D341Med (cell line): ENCODE data around the gene NFATC2.

Experiments
- DNase-seq: peaks from one replicate; pipeline ENCODE4 v3.0.0; 2012; ENCODE audit warnings: low spot score

NFATC2 gene

GRCh38 chr20:51450984-51451383 lies 91.5 kb downstream of the NFATC2 start:
- no peak for DNase-seq

- no peak for DNase-seq
Measured at GRCh38 chr20:51450221-51450712, 92.3 kb downstream of the NFATC2 start.

DNA sequence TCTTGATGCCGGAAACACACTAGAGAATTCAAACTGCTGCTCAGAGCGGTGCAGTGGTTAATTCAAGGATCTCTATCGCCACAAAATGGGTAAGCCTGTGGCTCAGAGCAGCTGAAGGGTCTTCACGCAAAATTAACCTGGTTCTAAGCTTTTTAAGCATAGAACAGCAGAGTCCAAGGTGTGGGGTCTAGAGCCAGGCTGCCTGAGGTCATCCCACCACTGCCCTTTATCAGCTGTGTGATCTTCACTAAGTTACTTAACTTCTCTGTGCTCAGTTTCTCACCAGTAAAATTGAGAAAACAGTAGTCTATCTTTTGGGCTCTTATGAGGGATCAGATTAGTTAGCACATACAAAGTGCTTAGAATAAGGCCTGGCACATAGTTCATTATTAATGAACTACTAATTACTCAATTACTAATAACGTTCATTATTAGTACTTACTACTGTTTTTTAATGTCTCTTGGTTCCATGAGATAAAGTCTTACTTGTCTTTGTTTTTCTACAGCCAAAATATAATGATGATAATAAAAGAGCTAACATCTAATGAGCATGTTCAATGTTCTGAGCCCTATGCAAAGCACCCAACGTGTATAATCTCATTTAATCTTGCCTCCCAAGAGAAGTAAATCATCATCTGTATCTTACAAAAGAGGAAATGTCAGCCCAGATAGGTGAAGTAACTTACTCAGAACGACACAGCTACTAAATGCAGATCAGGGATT lies 92.9 kb downstream of the NFATC2 start:
- no peak for DNase-seq

- no peak for DNase-seq
Measured at GRCh38 chr20:51447765-51448148, 94.8 kb downstream of the NFATC2 start.

- DNase-seq: no peak
Measured at GRCh38 chr20:51447097-51447764, 95.3 kb downstream of the NFATC2 start.

- DNase-seq: no peak
Measured at GRCh38 chr20:51446656-51447055, 95.9 kb downstream of the NFATC2 start.

GRCh38 chr20:51446230-51446629 lies 96.3 kb downstream of the NFATC2 start:
- DNase-seq: no peak

DNA sequence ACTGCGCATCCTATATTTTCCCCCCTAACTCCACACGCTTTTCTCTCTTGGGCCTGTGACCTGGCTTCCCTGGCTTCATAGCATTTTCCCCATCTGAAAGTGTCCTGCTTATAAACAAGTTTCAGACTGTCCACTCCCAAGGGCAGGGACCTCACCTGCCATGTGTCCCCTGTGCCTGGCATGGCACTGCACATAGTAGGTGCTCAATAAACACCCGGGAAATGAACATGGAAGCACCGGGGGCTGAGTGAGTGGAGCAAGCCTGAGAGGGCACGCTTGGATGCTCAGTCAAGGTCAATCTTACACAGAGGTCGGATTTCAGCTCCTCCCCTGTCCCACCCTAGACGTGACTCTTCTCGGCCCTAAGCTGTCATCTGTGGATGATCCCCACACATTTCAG lies 96.9 kb downstream of the NFATC2 start:
- no peak for DNase-seq

DNA sequence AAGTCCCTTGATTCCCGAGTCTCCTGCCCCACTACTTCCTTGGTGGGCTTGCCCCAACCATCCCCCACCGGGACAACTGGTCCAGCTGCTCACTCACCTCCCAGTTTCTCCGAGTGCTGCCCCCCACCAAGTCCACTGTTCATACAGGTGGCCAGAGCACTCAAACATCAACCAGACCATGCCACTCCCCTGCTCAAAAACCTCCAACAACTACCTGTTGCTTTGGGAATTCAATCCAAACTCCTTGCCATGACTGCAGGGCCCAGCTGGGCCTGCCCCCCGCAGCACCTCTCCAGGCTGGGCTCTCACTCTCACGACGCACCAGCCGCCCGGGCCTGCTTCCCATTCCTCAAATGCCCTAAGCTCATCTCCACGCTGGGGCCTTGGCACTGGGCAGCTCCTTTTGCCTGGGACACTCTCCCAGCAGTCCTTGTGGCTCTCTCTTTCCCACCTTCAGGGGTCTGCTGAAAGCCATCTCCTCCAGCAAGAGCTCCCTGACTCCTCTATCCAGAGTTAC lies 97.5 kb downstream of the NFATC2 start:
- no peak for DNase-seq

DNA sequence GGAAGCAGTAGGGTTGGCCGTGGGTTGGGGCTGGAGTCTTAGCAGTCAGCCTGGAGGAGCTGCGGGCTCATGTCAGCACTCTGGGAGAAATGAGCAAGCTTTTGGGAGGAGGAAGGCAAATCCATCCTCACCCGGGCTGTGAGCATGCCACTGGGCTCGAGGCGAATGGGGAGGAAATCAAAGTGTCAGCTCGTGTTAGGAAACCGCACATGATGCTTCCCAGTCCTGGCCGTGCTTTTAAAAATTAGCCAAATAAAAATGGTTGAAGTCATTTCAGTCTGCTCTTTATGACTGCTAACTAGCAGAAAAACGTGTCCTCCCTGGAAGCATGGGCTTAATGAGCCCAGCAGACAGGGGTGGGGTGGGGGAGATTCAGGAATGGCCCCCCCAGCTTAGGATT lies 98.1 kb downstream of the NFATC2 start:
- DNase-seq: no peak

DNA sequence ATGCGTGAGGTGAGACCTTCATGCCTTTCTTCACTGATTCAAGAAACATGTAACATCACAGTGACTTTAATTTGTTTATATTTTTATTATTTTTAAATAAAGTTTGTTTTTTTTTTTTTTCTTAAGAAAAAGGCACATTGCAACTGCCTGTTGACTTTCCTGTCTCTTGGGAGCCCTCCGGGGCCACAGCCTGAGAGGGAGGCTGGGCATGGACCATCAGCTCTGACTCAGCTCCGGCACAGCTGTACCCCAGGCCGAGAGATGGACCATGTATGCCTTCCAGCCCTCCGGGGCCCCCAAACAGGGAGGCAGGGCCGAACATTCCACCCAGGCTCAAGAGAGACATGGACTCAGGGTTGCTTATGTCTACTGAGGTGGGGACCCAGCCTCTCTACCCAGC lies 99.9 kb downstream of the NFATC2 start:
- DNase-seq: no peak

GRCh38 chr20:51440589-51440988 lies 101.9 kb downstream of the NFATC2 start:
- no peak for DNase-seq

DNA sequence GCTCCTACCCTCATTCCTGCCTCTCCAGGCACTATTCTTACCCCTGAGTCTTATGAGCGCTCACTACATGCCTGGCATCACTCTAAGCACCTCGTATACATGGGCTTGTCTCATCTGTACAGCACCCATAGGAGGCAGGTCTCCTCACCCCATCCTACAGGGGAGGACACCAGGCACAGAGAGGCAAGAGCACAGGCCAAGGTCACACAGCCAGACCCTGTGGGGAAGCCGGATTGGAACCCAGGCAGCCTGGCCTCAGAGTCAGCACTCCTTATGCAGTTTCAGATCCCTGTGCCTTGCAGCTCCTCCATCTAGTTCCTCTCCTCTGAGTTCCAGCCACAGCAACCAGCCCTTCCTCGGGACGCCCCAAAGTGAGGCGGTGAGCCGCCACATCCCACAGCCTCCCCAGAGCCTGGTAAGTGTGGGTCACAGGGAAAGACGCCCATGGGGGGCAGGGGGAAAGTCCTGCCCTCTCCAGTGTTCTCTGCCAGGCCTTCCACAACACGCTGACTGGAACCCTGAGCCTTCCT lies 103.3 kb downstream of the NFATC2 start:
- DNase-seq: no peak

GRCh38 chr20:51438136-51438535 lies 104.4 kb downstream of the NFATC2 start:
- DNase-seq: no peak

DNA sequence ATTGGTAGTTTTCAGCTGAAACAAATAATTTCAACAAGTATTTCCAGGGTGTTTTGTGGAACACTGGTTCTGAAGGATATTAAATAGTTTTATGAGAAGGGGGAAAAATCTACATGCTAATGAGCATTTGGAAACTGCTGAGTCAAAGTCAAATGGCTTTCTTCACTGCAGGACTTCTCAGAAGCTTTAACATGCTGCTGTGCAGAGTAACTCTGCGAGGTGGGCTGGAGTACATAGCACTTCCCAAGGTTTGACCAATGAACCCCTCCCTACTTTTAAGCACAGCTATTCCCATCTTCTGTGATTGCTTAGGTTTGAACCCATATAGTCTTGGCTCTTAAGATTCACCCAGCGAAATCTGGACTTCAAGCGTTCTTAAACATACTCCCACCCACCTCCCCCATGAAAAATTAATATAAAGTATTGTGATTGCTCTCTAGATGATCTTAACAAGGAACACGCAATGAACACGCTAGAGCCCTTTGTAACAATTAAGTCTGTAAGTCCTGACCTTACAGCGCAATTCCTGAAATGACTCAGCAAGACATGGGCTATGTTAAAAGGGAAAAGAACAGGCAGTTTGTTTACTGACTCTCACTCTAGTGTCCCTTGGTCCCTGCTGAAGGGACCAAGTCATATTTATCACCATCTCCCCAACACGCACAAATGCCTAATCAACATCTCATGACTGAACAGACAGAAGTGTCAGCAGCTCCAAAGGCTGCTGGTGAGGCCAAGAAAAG lies 105.2 kb downstream of the NFATC2 start:
- no peak for DNase-seq

GRCh38 chr20:51434580-51435247 lies 107.8 kb downstream of the NFATC2 start:
- no peak for DNase-seq

DNA sequence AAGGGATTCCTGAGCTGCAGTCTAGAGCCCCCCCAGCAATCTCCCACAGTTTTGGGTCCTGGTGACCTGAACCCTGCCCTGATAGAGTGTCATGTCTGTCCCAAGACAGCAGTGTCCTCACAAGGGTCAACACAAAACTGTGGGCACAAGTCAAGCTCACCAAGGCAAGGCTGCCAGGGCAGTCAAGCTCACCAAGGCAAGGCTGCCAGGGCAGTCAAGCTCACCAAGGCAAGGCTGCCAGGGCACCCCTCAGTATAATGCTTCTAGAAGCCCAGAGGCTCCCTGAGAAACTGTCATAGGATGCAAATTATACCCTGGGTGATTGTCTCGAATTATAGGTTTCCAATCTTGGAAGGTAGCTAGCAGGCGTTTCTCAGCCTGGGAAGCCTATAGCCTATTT lies 108.5 kb downstream of the NFATC2 start:
- no peak for DNase-seq

DNA sequence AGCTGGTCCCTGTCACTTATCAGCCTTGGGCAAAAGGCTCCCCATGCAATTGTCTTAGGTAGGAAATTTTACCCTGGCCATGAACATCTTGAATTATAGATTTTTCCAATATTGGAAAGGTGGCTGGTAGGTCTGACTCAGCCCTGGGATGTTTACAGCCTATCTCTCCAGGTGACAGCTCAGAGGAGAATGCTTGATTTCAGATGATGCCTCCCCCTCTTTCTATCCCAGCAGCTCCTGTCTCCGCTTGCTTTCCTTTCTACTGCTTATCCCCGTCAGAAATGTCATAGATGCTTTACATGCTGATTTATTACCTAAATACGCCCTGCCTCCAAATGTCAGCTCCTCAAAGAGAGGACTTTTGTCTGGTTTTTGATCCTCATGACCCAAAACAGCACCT lies 109.6 kb downstream of the NFATC2 start:
- no peak for DNase-seq

DNA sequence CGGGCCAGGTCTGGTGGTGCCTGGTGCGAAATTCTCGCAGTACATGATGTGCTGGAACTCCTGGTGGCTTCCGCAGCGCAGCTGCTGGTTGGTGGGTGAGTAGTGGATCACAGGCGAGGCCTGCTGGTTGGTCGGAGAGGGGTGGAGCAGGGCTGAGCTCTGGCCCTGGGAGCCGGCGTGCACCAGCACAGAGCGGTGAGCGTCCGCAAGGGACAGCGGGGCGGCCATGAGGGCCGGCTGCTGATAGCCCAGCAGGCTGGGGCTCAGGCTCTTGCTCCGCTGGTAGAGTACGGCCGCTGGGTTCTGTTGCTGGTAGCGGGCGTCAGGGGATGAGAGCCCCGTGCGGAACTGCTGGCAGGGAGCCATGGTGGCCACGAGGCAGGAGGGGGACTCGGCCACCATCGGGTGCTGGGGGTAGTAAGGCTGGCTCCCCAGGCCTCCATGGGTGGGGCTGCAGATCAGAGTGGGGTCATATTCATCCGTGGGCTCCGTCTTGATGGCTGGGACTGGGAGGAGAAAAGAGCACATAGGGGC lies 110.2 kb downstream of the NFATC2 start:
- DNase-seq: no peak

GRCh38 chr20:51431321-51431720 lies 111.2 kb downstream of the NFATC2 start:
- DNase-seq: no peak

DNA sequence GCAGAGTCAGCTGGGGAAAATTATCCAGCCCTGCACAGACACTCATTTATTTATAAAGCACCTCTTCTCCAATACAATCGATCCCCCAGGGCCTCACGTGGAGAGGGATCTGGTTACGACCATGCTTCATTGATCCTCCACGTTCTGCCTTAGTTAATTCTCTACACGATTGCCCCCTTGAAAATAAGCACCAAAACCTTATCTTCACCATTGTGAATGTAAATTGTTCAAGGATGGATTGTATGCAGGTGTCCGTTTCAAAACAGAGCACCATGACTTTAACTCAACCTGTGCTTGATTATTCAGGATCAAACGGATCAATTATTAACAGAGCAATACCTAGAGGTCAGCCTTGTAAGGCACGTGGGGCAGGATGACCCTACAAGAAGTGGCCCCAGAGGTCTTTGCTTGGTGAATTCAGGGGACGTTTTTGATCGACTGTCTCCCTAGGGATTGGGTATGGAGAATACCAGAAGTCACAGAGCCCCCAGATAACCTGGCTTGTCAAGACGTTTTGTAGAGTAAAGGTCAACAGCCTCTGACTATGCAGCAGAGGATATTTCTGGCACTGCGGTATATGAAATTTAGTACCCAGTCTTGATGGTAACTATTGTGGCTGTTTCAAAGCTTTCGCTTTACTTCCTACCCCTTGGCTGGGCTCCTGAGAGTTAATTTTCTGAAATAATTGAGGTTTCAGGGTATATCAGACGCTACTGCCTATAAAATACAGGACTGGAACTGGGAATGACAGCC lies 112.1 kb downstream of the NFATC2 start:
- no peak for DNase-seq
